K562 (cell line): ENCODE data around the gene ZNF646. TPM values are rescaled to one million over a fixed set of nuclear protein-coding genes. Genes with fewer than 3 reads are reported as not detected.
A peak's percentile ranks its signal among the peaks of the same experiment; 100 is the strongest.

Experiments used
- ADNP ChIP-seq: fragments of 200-800 bp; sonication (Bioruptor generic); IDR thresholded peaks from 2 replicates; pipeline ENCODE4 v1.6.1; 2016; ENCODE audit warnings: missing genetic modification characterization, missing compliant biosample characterization
- CHD7 ChIP-seq: fragments of 200-600 bp; sonication (generic); IDR thresholded peaks from one replicate; pipeline ENCODE4 v1.6.1; 2012; ENCODE audit warnings: mild to moderate bottlenecking, low read depth, low read length, inconsistent platforms
- ETV5 ChIP-seq: sonication (generic); formaldehyde crosslinking; IDR thresholded peaks from 2 replicates; pipeline ENCODE4 v1.4.0; 2020; ENCODE audit warnings: low read depth, mild to moderate bottlenecking, missing genetic modification reagents
- HEY1 ChIP-seq: fragments of 250-450 bp; sonication (Bioruptor Pico); IDR thresholded peaks from 2 replicates; pipeline ENCODE4 v1.5.0; 2020; ENCODE audit warnings: mild to moderate bottlenecking, moderate library complexity, borderline replicate concordance
- MECOM ChIP-seq: fragments of 250-450 bp; sonication (Bioruptor Pico); IDR thresholded peaks from 2 replicates; pipeline ENCODE4 v1.8.0; 2022; ENCODE audit warnings: inconsistent platforms
- SMC3 ChIP-seq: conservative IDR thresholded peaks from 2 replicates; pipeline ENCODE4 v1.6.1; 2011; ENCODE audit warnings: low read depth, low read length, improper control_type of control experiment; ENCODE audit not compliant: insufficient read depth
- TAL1 ChIP-seq: fragments of 450-650 bp; IDR thresholded peaks from 2 replicates; pipeline ENCODE4 v1.6.1; 2016; ENCODE audit warnings: mild to moderate bottlenecking
- TBL1XR1 ChIP-seq, 2 experiments: IDR thresholded peaks; 2 replicates each; pipeline ENCODE4 v1.6.1; 2012; ENCODE audit warnings: improper control_type of control experiment in 2 of 2, low read length in 2 of 2, mild to moderate bottlenecking in 1 of 2
- THAP7 ChIP-seq: fragments of 250-450 bp; sonication (Bioruptor Pico); IDR thresholded peaks from 2 replicates; pipeline ENCODE4 v1.5.0; 2021
- XRCC3 ChIP-seq: fragments of 450-650 bp; IDR thresholded peaks from 2 replicates; pipeline ENCODE4 v1.6.1; 2017; ENCODE audit warnings: mild to moderate bottlenecking, moderate library complexity
- ZNF197 ChIP-seq: fragments of 200-800 bp; sonication (Bioruptor generic); IDR thresholded peaks from 2 replicates; pipeline ENCODE4 v1.6.1; 2016; ENCODE audit warnings: low read depth, missing genetic modification characterization, missing compliant biosample characterization
- ZNF274 ChIP-seq: IDR thresholded peaks from 2 replicates; pipeline ENCODE4 v1.6.1; 2011; ENCODE audit warnings: low read depth, mild to moderate bottlenecking, low read length, moderate library complexity, borderline replicate concordance
- ZNF76 ChIP-seq: fragments of 250-450 bp; sonication (Bioruptor Pico); IDR thresholded peaks from 2 replicates; pipeline ENCODE4 v1.4.0; 2020; ENCODE audit warnings: mild to moderate bottlenecking, moderate library complexity, borderline replicate concordance
- ZSCAN29 ChIP-seq: fragments of 450-650 bp; IDR thresholded peaks from 2 replicates; pipeline ENCODE4 v1.6.1; 2017
- polyA plus RNA-seq, 8 experiments: library from polyadenylated mRNA; depleted of rRNA in 4 of 8; stranded (reverse) in 5 of 8; unstranded in 3 of 8; fragments of >200 nt; fragmentation: Nextera tagmentation in 2 of 8; fragmentation: Illumina TruSeq in 1 of 8; extraction: Ambion mirVana in 2 of 8; extraction: Trizol in 1 of 8; gene quantifications; 2 replicates each; pipeline versions ENCODE4 v1.2.1 to v1.2.3, GENCODE V29; 2011 to 2014; ENCODE audit warnings: inconsistent platforms in 1 of 8, missing spikeins in 1 of 8
- total RNA-seq, 7 experiments: library from RNA; depleted of rRNA in 6 of 7; stranded (reverse); fragments of >200 nt in 6 of 7; fragmentation: Illumina TruSeq in 2 of 7; extraction: Trizol in 2 of 7; gene quantifications; 2 replicates each; pipeline versions ENCODE4 v1.2.1 to v1.2.3, GENCODE V29; 2011 to 2021; ENCODE audit warnings: low replicate concordance in 1 of 7
- TF ChIP-seq, protein P1 (sequence below): fragments of 450-650 bp; formaldehyde crosslinking; conservative IDR thresholded peaks from 2 replicates; pipeline ENCODE4 v1.4.0; 2022; ENCODE audit warnings: mild to moderate bottlenecking, missing genetic modification characterization

The ZNF646 gene
- total and polyA plus RNA-seq, 9 of the 15 experiments (the other 6 are each of a cell fraction or from before 2014, with no cell fraction given): 0.08 to 20.6 (median 8.0) TPM

DNA sequence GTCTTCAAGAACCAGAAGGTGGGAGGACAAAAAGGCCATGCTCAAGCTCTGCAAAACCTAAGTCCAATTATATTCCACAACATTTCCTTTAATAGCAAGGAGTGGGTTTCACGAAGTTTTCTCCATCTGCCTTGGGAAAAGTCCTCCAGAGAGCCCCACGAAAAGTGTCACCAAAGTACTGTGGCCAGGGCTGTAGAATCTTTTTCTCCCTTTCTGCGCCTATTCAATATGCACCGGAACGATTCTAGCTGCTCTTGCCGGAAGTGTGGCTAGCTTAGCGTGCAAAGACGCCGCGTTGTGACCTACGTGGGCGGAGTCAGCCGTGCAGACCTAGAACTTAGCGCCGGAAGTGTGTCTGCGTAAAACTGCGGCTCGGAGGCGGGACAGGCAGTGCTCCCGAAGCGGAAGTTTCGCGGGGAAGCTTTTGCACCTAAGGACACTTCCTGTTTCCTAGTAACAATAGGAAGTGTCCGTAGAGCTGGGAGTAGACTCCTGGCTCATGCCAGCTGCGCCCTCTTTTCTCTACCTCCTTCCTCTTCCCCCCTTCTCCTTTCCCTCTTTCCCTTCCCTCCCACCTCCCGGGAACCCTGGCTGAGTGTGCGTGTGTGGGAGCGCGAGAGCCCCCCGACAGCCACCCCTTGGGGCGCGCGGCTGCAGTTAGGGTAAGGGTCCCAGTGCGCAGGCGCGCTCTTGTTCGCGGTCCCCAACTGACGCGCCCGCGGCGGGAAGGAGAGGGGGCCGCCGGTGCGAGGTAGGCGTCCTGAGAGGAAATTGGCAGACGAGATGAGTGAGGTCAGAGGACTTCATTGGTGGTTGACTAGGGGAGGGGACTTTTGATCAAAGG is at the start of gene ZNF646, which contains the start of gene ZNF668 (continued):
- TF ChIP-seq HEY1 (CRISPR knock-in tag) (no peak), ZNF274 (no peak), ADNP (tag) (no peak), ZNF197 (CRISPR knock-in tag) (0 out of 2 replicates have a peak, but pooled peaks have one; percentile 14), MECOM (no peak), THAP7 (CRISPR knock-in tag) (peak; percentile 99), ZSCAN29 (no peak), ZNF76 (CRISPR knock-in tag) (no peak), ETV5 (CRISPR knock-in tag) (peak; percentile 13; the same call in 1 of the 2 replicates), SMC3 (no peak), XRCC3 (no peak), CHD7 (no peak), TAL1 (no peak), TBL1XR1 (IDR thresholded peaks at IDR 0.05; ENCODE audit: low read length in 2 of 2) (peak in 1 of 2 experiments; percentile 37; a peak in 1 of 4 replicates)
- TF ChIP-seq, protein P1, sequence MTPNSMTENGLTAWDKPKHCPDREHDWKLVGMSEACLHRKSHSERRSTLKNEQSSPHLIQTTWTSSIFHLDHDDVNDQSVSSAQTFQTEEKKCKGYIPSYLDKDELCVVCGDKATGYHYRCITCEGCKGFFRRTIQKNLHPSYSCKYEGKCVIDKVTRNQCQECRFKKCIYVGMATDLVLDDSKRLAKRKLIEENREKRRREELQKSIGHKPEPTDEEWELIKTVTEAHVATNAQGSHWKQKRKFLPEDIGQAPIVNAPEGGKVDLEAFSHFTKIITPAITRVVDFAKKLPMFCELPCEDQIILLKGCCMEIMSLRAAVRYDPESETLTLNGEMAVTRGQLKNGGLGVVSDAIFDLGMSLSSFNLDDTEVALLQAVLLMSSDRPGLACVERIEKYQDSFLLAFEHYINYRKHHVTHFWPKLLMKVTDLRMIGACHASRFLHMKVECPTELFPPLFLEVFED (CRISPR knock-in tag): peak; percentile 10; the same call in 1 of the 2 replicates
